Activated naive CD4-positive, alpha-beta T cell treated with anti-CD3 and anti-CD28 coated beads, Interleukin-2, amount 50 U/mL, for 16 hours (primary cell): ENCODE results near the gene TLR1.
"Not testable (repeated sequence)": the region's sequence is repeated elsewhere in the genome, so short reads cannot be mapped to it uniquely, and the experiment has no call there.

Experiments used
- DNase-seq: peaks from one replicate; pipeline ENCODE4 v3.0.0-alpha.2; 2020

TLR1 gene, protein sequence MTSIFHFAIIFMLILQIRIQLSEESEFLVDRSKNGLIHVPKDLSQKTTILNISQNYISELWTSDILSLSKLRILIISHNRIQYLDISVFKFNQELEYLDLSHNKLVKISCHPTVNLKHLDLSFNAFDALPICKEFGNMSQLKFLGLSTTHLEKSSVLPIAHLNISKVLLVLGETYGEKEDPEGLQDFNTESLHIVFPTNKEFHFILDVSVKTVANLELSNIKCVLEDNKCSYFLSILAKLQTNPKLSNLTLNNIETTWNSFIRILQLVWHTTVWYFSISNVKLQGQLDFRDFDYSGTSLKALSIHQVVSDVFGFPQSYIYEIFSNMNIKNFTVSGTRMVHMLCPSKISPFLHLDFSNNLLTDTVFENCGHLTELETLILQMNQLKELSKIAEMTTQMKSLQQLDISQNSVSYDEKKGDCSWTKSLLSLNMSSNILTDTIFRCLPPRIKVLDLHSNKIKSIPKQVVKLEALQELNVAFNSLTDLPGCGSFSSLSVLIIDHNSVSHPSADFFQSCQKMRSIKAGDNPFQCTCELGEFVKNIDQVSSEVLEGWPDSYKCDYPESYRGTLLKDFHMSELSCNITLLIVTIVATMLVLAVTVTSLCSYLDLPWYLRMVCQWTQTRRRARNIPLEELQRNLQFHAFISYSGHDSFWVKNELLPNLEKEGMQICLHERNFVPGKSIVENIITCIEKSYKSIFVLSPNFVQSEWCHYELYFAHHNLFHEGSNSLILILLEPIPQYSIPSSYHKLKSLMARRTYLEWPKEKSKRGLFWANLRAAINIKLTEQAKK

DNA sequence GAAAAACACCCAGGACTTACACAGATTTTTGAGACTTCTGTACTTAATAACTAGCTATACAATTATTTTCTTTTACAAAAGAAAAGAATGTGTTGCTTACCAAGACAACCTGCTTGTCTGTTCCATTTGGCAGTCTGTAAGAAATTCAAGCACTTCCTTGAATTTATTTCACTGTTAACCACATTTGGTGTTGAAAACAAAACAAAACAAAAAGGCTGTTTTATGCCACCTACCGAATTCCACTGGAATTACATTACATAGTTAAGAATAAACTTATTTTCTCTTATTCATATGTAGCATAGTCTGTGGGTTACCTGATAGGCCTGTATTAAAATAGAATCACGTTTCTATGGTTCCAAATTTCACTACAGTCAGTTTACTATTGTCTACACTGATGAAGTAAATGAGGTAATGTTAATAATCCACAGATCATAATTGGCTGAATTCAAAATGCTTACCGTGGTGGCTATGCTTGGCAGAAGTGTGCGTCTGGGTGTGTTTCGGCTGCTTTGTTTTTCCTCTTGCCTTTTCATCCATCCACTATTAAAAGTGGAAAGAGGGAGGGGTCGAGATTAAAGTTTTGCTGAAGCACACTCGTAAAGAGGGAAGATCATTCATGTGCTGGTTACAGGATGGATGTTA is at the start of gene TLR1:
Gene TLR1 (minus strand): TSS at position 138 of the 642 bp plus-strand sequence. CDS start 5,960 bp downstream, outside the sequence.
- no peak for DNase-seq

DNA sequence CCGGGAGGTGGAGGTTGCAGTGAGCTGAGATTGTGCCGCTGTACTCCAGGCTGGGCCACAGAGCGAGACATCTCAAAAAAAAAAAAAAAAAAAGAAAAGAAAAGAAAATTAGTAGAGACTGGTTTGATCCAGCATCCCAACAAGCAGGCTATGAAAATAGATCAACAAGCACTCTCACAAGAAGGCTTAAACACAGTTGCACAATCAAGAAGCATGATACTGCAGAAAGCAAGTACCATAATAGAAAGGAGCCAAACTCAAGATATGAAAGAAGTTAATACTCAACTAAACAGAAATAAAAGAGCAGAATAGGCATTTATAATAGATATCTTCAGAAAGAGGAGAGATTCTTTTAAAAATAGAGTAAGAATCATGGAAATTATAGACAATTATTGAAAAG is 41.4 kb upstream of the TLR1 start:
- DNase-seq: no peak

DNA sequence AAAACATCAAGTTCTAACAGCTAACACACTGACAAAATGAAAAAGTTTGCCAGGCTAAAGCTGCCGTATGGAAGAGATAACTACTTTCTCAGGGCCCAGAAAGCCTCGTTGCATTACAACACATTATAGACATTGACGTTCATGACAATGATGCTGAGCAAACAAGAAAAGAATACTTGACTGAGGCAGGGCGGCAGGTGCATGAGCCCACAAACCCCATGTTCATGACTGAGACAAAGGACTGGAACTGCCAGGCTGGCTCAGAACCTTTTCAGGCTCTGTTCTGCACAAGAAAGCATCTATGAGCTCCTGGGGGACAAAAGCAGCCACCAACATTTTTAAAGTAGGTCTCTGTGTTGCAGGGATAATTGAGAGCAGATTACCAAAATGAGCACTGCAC is 38.4 kb upstream of the TLR1 start:
- no peak for DNase-seq

DNA sequence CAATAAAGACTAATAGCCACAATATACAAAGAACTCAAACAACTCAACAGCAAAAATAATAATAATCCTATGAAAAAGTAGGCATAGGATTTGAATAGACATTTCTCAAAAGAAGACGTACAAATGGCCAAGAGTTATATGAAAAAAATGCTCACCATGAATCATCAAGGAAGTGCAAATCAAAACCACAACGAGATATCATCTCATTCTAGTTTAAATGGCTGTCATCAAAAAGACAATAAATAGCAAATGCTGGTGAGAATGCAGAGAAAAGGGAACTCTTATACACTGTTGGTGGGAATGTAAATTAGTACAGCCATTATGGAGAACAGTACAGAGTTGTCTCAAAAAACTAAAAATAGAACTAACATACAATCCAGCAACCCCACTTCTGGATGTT is 33.3 kb upstream of the TLR1 start:
- no peak for DNase-seq

DNA sequence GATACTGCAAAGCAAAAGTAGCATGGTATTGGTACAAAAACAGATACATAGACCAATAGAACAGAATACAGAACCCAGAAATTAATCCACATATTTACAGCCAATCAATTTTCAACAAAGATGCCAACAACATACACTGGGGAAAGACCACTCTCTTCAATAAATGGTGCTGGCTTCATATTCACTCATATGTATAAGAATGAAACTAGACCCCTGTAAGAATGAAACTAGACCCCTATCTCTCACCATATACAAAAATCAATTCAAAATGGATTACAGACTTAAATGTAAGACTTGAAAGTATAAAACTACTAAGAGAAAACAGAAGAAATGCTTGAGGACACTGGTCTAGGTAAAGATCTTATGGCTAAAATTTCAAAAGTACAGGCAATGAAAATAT is 32.7 kb upstream of the TLR1 start:
- no peak for DNase-seq

DNA sequence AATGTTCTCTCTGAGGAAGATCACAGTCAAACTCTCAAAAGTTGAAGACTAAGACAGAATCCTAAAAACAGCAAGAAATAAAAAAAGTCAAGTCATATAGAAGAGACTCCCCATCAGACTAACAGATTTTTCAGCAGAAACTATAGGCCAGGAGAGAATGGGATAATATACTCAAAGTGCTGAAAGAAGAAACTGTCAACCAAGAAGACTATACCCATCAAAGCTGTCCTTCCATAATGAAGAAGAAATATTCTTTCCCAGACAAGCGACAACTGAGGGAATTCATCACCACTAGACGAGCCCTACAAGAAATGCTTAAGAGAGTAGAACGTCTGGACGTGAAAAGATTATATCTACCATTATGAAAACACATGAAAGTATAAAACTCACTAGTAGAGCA is 30.0 kb upstream of the TLR1 start:
- DNase-seq: no peak

DNA sequence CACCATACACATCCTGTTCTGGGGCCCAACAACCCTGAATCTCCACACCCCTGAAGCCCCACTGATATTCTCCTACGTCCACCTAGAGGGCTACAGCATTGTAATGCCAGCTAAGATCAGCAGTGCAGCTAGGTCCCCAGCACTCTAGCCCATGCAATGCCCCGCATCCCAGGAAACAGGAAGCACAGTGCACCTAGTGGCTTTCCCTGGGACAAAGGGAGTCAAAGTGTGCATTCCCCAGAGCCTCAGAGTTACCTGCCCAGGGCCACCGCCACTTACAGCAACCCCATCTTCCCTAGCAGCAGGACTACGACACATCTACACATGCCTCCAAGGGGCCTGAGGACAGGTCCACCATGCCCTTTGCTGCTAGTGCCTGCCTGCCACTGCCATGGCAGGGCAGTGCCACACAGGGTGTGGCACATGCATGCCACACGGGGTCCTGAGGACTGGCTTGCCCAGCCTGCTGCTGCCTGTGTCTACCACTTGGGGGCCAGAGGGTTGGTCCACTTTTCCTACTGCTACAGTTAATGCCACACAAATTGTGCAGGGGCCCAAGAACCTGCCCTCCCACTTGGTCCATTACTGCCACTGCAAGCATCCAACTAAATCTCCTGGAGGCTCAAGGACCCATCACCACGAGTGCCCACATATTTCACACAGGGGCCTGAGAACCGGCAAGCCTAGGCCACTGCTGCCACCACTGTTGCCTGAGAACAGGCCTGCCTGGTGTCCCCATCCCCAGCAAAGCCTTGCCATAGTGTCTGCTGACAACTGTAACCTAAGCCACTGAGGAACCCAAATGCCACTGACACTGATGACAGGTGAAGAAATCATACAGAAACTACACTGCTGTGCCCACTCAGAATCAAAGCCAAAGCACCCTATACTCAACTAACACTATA is 28.3 kb upstream of the TLR1 start:
- no peak for DNase-seq

DNA sequence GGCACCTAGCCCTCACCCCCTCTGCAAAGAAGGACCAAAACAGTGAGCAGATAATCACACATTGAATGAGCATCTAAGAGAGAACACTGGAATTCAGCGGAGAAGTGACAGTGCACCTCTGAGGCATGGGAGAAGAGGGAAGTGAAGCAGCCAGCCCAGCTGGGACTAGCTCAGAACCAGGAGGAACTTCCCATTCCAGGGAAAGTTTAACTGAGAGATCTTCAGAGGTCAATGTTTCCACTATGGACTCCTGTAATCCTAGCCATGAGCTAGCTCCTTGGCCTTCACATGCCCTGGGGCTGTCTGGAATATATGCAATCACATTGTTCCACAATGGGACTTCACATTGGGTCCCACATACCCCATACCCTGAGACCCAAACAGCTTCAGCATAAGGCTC is 27.6 kb upstream of the TLR1 start:
- DNase-seq: no peak

DNA sequence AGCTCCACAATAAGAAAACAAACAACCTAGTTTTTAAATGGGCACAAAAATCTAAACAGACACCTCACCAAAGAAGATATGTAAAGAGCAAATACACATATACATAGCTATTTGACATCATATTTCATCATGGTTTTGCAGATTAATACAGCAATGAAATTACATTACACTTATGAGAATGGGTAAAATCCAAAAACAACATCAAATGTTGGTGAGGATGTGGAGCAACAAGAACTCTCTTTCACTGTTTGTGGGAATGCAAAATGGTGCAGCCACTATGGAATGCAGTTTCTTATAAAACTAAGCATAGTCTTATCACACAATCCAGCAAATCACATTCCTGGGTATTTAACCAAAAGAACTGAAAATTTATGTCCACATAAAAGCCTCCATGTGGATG is 27.1 kb upstream of the TLR1 start:
- no peak for DNase-seq

DNA sequence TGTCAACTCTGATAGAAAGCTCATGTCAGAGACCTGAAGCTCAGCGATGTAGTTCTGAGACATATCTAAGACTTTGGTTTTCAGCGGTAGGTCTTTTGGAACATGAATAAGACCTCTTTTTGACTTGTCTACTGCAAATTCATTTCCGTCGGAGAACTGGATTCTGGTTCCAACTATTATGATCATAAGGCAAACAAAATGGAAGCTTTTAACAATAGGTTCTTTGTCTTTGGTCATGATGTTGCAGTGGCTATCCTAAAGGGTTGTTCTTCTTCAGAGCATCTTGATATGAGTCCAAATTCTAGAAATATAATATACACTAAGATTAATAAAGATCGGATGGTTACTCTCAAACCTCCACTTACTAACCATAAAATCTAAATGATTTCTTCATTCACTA is 24.6 kb upstream of the TLR1 start:
- DNase-seq: no peak

DNA sequence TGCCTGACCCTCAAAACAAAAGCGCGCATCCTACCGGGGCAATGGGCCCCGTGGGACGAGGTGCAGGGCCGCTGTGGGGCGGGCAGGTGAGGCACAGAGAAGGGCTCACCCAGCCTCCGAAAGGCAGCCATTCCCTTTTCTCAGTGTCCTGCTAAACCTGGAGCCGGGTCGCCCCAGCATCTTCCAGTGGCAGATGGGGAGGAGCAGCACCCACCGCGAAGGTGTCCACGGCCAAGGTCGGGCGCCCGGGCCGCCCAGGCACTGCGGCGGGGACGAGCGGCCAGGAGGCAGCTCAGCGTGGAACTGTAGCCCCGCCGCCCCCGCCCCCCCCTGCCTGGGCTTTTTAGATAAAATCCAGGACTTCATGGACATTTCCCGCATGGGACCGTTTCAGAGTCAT is 19.2 kb upstream of the TLR1 start:
- no peak for DNase-seq

DNA sequence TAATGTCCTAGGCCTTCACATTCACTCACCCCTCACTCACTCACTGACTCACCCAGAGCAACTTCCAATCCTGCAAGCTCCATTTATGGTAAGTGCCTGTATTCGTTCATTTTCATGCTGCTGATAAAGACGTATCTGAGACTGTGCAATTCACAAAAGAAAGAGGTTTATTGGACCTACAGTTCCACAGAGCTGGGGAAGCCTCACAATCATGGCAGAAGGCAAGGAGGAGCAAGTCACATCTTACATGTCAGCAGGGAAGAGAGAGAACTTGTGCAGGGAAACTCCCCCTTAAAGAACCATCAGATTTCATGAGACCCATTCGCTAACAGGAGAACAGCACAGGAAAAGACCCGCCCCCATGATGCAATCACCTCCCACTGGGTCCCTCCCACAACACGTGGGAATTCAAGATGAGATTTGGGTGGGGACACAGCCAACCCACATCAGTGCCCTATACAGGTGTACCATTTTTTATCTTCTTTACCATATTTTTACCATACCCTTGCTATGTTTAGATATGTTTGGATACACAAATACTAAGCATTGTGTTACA is 18.2 kb upstream of the TLR1 start:
- no peak for DNase-seq

DNA sequence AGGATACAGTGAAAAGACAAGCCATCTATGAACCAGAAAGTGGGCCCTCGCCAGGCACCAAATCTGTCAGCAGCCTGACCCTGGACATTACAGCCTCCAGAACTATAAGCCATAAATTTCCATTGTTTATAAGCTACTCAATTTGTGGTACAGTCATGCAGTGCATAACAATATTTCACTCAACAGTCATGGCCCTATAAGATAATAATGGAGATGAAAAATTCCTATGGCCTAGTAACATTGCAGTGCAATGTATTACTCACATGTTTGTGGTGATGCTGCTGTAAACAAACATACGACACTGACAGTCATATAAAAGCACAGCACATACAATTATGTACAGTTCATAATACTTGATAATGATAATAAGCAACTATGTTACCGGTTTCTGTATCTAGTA is 17.1 kb upstream of the TLR1 start:
- no peak for DNase-seq

DNA sequence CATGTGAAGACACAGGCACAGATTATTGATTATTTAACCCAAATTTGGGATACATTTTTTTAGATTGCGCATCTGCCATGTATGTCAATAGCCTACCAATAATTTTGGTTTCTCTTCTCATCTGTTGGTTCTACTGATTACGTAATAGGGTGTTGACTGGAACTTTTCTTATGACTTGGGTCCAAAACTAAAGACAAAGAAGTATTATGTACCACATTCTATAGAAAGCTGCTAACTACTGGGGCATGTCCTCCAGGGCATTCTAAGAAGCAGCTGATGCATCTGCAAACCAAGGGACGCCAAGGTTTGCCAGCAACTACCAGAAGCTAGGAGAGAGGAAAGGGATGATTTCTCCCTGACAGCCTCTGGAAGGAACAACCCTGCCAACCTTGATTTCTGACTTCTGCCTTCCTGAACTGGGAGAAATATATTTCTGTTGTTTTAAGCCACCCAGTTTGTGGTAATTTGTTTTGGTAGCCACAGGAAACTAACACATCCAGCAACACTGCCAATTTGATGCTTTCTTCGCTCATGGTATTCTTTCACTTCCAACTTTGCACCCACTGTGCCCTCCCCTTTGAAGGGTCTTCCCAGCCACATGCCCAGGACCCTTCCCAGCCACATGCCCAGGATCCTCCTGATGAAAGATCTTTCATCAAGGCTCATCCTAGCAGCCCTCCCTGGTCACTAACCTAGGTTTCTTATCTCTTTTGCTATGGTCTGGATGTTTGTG is 15.9 kb upstream of the TLR1 start:
- DNase-seq: no peak

DNA sequence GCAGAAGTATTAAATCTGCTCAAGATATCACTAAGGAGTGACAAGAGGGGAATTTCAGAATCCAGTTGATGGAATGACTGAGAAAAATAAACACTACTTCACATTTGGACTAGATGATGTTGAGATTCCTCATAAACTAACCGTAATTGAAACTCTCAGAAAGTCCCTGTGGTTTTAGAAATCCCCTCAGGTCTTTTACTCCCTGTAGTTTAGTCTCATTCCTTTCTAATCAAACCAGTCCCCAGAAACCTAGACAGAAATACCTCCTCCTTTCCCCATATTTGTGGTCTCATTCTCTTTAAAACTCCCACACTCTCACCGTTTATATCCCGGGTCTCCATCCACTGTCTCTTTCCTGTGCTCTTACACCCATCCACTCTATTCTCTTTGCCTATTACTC is 15.0 kb upstream of the TLR1 start:
- DNase-seq: no peak

DNA sequence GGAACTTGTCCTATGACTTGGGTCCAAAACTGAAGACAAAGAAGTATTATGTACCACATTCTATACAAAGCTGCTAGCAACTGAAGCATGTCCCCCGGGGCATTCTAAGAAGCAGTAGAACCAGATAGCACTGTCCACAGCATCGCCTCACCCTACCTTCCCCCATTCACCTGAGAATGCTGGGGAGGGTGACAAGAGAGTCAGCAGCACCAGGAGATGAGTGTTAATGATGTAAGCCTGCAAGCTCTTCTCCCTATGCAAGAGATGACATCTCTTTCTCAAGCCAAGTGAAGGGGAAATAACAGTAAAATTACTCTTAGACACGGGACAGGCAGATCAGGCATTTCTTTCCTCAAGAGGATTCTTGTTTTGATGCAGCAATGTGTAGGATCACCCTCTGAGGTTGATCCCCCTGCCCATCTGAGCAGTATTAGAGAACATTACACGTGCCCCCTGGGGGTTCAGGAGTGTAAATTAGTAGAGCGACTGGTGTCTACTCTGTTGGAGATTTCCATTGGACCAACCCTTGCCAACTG is 13.9 kb upstream of the TLR1 start:
- no peak for DNase-seq

DNA sequence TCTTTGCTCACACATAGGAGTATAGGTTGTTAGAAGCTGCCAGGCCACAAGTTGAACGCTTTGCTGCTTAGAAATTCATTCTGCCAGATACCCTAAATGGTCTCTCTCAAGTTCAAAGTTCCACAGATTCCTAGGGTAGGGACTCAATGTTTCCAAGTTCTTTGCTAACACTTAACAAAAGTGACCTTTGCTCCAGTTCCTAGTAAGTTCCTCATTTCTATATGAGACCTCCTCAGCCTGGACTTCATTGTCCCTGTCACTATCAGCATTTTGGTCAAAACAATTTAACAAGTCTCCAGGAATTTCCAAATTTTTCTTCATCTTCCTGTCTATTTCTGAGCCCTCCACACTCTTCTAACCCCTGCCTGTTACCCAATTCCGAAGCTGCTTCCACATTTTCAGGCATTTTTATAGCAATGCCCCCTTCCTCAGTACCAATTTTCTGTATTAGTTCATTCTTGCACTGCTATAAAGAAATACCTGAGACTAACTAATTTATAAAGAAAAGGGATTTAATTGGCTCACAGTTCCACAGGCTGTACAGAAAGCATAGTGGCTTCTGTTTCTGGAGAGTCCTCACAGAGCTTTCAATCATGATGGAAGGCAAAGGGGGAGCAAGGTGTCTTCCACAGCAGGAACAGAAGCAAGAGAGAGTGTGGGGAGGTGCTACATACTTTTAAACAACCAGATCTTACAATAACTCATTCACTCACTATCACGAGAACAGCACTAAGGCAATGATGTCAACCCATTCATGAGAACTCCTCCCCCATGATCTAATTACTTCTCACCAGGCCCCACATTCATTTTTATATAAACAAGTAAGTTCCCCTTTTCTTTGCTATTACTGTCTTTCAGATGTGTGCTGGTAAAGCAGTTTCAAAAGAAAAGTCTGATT is 11.5 kb upstream of the TLR1 start:
- DNase-seq: no peak

DNA sequence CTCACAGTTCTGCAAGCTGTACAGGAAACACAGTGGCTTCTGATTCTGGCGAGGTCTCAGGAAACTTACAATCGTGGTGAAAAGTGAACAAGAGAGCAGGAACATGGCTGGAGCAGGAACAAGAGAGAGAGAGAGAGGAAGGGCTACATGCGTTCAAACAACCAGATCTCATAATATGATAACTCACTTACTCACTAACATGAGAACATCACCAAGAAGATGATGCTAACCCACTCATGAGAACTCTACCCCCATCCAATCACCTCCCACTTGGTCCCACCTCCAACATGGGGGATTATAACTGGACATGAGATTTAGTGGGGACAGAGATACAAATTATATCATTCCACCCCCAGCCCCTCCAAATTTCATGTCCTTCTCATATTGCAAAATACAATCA is 9.8 kb upstream of the TLR1 start:
- DNase-seq: no peak

DNA sequence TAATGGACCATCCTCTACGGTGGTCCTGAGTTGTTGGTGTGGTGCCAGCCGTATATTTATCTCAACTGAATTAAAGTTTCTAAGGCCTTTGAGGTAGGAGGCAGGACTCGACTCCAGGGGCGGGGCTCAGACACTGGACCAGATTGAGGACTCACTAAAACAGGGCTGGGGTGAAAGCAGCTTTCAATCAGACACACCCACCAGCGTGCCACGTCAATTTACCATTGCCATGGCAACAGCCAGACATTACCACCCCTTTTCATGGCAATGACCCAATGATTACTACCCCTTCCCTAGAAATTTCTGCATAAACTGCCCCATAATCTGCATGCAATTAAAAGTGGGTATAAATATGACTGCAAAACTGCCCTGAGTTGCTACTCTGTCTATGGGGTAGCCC is 6.7 kb upstream of the TLR1 start:
- DNase-seq: no peak

DNA sequence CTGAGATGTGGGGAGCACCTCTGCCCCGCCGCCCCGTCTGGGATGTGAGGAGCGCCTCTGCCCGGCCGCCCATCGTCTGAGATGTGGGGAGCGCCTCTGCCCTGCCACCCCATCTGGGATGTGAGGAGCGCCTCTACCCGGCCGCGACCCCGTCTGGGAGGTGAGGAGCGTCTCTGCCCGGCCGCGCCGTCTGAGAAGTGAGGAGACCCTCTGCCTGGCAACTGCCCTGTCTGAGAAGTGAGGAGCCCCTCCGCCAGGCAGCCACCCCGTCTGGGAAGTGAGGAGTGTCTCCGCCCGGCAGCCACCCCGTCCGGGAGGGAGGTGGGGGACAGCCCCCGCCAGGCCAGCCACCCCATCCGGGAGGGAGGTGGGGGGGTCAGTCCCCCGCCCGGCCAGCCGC is 2.9 kb upstream of the TLR1 start:
- DNase-seq: not testable (repeated sequence)
